Measurements from ENCODE around the gene STYK1.

DNA sequence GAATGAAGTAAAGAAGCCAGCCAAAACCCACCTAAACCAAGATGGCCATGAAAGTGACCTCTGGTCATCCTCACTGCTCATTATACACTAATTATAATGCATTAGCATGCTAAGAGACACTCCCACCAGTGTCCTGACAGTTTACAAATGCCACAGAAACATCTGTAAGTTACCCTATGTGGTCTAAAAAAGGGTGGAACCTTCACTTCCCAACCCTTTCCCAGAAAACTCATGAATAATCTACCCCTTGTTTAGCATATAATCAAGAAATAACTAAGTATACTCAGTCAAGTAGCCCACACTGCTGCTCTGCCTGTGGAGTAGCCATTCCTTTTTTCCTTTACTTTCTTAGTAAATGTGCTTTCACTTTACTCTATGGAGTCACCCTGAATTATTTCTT lies 19.8 kb downstream of the STYK1 start:
- TF ChIP-seq YY1 (IDR thresholded peaks at IDR 0.05; ENCODE audit: insufficient read depth, insufficient read length) (no peak), SUZ12 (IDR thresholded peaks at IDR 0.05; ENCODE audit: extremely low read depth, insufficient read depth, insufficient read length) (no peak)

Measured in NT2/D1 (cell line).